SHP77 (cell line): ENCODE results near the gene LCN9.
"Not testable (repeated sequence)": the region's sequence is repeated elsewhere in the genome, so short reads cannot be mapped to it uniquely, and the experiment has no call there.

Source experiments
- DNase-seq, 2 experiments: peaks; one replicate each; lab custom pipeline; 2025; lab: John Stamatoyannopoulos, UW

LCN9 gene, protein sequence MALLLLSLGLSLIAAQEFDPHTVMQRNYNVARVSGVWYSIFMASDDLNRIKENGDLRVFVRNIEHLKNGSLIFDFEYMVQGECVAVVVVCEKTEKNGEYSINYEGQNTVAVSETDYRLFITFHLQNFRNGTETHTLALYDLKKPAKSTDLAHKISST

DNA sequence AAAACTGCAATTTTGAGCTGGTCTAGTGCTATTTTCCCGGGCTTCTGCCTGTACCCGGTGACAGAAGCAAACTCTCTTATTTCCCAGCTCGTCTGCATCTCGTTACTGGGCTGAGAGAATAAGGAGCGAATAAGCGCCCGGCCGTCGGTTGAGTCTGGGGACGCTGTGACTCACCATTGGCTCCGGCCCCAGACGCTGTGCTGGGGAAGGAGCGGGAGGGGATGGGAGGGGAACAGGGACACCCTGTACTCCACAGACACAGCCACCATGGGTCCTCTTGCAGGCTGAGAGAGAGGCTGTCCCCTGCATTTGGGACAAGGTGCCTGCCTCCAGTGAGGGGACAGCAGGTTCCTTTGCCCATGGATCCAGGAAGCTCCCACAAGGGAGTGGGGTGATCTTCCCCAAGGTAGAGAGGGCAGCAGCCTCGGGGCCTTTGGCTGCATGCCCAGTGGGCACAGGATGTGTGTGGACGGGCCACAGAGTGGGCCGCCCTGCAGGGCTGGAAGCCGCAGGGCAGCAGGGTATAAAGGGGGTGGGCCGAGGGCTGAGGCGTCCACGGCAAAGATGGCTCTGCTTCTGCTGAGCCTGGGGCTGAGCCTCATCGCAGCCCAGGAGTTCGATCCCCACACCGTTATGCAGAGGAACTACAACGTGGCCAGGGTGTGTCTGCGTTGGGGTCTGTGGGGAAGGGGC is at the start of gene LCN9:
Gene LCN9 (plus strand): TSS at position 552 of the 693 bp plus-strand sequence. CDS start 13 bp downstream, at position 565.
- DNase-seq = no peak

DNA sequence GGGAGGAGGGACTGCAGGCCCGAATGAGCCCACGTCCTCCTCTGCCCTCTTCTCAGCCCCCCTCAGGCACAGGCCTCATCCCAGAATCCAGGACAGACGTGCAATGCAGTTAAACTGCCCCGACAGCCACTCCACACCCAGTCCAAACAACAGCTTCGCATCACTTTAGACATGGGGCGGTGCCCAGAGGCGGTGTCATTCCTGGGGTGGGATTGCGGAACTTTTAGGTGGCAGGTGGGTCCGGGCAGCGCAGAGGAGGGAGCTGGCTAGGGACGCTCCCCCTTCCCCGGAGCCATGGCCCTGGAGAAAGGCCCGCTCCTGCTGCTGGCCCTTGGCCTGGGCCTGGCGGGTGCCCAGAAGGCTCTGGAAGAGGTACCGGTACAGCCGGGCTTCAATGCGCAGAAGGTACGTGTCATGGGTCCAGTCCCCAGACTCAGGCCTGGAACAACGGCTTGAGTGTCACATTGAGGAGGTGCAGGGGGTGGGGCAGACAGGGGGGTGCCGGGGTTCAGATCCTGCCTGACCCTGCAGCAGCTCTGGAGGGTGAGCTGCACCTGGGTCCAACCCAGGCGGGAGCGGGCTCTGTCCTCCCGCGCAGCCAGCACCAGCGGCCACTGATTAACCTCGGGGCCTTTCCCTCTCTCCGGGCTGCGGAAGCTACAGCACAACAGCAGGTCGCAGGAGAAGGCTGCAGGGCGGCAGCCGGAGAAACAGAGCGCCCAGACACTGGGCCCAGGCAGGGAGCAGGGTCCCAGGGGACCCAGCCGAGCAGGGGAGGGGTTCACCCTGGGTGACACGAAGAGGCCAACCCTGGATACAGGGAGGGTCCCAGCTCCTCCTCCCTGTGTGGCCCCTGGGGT is 48.9 kb upstream of the LCN9 start:
- no peak for DNase-seq

DNA sequence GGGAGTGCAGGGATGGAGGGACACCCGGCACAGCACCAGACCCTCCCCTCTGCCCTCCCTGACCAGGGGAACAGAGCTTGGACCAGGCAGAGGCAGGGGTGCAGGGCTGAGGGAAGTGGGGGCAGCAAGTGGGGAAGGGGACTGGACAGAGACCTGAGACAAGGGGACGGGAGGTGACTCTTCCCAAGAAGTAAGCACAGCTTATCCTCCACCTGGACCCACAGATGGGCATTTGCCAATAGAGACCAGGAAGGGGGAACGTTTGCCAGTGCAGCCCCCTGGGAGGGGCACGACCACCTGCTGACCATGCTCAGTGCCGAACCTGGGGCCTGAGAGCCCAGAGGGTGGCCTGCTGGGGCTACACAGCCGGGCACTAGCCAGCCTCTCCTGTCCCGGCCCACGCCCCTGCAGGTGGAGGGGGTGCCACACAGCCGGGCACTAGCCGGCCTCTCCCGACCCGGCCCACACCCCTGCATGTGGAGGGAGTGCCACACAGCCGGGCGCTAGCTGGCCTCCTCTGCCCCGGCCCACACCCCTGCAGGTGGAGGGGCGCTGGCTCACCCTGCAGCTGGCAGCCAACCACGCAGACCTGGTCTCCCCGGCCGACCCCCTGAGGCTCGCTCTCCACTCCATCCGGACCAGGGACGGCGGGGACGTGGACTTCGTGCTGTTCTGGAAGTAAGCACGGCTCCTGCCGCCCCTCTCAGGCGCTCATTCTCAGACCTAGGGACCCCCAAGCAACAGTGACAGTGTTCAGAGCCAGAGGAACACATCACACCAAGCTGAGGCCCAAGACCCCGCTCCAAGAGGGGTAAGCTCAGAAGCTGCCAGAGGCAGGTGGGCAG is 48.1 kb upstream of the LCN9 start:
- no peak for DNase-seq

DNA sequence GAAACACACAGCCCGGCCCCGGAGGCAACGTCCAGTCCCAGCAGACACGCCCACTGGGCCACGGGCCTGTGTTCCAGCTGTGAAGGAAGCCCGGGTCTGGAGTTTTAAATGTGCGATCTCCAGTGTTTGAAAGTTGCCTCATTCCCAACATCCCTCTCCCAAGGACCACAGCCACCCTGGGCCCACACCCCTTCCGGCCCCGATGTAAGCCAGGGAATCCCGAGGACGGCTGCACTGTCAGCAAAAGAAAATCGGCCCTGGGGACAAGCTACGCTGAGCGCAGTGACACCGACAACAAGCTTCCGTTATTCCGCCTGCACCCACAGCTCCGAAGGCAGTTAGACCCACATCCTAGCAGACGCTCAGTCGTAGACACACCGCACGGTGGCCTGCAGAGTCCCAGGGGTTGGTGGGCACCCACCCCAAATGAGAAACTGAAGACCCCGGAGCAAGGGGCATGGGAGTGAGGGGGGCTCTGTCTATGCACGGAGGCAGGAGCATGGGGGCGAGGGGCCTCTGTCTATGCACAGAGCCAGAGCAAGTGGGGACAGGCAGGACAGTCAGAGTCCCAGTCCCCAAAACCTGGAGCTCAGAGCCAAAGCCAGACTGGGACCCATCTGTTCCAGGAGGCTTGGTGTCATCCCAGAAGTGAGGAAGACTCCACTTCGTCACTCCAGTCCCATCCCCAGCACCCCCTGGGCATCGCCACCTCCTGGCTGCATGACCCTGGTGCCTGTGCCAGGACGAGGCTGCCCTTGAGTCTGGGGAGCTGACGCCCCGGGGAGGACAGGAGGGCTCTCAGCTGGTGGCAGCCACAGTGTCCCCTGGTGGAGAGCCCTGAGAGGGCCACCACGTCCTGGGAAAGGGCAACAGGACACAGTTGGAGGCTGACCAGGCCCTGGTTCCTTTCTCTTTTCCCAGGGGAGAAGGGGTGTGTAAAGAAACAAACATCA is 47.2 kb upstream of the LCN9 start:
- DNase-seq = no peak

DNA sequence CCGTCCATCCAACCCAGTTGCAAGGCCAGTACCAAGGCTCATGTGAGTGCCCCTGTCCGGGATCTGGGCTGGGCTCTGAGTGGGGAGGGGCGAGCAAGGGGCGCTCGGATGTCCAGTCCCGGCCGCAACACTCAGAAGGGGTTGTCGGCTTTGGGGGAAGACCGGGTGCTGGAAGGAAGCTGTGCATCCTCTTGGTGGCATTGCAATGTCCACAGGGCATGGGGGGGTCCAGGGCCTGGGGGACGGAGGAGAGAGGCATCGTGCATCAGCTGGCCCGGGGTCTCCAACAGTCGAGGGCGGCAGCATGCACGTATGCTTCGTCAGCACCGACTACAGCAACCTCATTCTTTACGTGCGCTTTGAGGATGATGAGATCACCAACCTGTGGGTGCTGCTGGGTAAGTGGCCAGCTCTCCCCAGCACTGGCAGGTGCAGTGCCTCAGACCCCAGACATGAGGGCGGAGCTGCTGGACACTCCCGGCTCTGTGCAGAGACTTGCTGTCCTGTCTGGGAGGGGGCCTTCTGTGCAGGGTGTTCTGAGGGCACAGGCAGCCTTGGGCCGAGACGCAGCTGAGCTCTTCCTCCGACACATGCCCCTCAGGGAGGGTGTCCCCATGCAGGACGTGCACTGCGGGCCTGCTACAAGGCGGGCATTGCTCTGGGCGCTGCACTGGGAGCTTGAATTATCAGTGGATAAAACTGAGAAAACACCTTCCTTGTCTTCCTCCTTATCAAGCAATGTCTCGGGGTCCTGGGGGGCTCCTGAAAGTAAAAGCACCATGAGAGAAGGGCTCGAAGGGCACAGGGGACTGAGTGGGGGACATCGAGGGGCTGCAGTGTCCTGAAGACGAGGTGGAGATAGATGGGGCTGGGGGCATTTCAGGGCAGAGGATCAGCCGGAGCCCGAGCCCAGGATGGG is 46.2 kb upstream of the LCN9 start:
- DNase-seq = peak; percentile 33 to 52

DNA sequence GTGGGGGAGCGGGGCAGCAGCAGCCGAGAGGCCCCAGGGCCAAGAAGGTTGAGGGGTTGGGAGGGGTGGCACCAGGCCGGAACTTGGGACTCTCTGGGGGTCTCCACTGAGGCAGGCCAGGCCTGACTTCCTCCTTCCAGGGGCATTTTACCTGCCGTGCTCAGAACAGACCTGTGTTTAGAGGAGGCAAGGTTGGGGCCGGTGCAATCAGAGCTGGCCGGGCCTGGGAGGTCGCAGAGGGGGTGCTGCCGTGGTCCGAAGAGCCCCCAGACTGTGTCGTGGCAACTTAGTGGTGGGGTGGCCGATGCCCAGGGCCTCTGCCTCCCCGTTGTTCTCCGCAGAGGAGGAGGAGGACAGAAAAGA is 45.6 kb upstream of the LCN9 start:
- no peak for DNase-seq

DNA sequence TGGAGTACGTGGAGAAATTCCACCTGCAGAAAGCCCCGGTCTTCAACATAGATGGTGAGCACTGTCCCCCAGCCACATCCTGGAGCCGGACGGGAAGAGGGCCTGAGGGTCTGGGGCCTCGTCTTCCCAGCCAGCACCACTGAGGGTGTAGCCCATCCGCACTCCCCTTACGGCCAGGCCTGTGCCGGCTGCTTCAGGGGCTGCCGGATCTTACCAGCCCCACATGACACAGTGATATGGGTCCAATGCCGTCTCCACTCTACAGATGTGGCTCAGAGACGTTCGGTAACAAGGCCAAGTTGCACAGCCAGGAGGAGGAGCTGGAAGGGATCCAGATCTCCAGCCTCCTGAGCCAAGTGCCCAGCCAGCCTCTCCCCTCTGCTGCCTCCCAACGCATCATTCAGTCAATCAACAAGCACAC is 45.1 kb upstream of the LCN9 start:
- DNase-seq = no peak

DNA sequence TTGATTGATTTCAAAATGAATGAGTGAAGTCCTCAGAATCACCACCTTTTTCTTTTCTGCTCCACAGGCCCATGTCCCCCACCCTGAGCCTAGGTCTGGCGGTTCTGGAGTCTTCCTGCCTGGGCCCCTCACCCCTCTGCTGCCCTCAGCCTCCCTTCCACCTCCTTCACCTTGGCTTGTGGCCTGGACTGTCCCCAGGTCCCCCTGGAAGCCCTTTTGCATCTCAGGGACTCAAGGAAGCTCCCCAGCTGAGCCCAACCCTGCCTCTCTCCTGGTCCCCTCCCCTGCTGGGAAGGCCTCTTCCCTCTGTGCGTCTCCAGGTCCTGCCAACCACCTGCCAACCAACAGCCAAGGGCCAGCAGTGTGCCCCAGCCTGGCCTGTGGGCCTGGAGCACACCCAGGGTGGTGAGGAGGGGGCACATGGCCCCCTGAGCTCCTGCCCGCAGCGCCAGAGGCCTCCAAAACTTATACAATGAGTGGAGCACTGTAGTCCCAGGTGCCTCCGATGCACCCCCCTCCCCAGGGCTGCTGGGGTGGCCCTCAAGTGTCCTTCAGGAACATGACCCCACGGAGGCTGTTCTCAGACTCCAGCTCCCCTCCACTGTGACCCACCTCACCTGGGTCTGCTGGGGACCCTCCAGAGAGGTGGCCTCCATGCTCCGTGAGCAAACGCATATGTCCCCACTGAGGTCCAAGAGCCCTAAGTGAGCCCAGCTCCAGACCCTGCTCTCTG is 44.1 kb upstream of the LCN9 start:
- DNase-seq = no peak

DNA sequence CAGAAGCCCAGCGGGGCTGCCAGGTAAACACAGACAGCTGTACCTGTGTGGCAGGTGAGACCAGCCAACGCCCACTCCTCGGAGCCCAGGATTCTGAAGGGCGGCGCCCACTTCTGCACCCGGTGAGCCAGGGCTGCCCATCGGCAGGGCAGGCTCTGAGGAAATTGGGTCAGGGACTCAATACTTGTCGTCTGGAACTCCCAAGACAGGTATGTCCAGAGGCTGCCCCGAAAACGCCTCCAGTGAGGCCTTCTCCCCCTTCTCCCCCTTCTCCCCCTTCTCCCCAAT is 43.6 kb upstream of the LCN9 start:
- no peak for DNase-seq

DNA sequence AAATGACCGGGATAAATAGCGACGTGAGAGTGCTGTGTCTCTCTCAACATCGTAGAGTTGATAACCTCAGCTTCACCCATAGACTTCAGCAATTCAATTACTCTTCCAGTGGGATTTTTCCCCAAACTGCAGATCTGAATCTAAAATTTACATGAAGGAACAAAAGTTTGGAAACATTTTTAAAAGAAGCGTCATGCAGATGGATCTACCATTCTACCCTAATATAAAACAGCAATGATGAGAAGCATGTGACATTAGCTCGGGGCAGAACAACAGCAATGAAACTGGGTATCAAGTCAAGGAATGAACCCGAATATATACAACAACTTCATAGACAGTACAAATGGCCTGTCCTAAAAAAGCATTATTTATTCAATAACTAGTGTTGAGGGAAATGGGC is 42.6 kb upstream of the LCN9 start:
- DNase-seq = no peak

DNA sequence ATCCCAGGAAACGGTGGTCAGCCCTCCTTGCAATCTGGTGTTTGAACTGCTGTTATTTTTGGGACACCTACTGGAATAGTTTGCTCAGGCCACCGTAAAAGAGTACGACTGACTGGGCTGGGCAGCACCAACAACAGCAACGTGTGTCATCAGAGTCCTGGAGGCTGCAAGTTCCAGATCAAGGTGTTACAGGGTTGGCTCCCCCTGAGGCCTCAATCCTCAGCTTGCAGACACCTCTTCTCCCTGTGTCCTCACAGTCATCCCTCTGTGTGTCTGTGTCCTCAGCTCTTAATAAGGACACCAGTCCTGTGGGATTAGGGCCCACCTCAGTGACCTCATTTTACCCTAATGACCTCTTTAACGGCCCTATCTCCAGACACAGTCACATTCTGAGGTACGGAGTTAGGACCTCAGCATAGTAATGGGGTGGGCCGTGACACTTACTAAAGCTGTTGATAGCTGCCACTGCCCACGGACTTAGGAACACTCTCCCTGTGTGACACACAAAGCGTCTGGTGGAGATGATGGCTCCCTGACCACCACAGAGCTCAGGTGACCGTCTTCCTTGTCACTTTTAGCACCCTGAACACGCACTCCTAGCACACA is 40.6 kb upstream of the LCN9 start:
- no peak for DNase-seq

DNA sequence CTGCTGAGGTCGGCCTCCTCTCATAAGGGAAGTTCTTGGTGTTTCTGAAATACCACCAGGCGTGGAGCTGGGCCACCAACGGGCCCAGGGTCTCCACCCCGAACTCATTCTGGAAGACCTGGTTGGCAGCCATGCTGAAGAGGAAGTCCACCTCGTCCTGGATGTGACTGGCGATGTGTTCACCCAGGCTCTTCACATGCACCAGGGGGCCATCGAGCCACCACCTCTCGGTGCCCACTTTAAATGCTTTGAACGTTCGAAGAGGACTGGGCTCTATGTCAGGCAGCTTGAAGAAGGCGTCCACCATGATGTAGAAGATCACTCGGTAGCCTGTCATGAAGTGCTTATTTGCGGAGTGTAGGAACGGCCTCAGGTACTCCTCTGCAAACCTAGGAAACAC is 38.8 kb upstream of the LCN9 start:
- no peak for DNase-seq

DNA sequence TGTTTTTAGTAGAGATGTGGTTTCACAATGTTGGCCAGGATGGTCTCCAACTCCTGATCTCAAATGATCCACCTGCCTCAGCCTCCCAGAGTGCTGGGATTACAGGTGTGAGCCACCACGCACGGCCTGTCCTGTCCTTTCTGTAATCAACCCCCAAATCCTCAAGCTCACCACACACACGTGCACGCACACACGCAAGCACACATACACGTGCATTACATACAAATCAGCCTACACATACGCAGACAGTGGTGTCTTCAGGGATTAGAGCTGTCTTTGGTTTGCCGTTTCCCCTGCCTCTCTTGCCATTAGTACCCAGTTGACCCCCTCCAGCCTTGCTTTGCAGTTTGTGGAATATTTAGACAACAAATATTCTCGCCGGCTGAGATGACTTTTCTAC is 30.3 kb upstream of the LCN9 start:
- no peak for DNase-seq

DNA sequence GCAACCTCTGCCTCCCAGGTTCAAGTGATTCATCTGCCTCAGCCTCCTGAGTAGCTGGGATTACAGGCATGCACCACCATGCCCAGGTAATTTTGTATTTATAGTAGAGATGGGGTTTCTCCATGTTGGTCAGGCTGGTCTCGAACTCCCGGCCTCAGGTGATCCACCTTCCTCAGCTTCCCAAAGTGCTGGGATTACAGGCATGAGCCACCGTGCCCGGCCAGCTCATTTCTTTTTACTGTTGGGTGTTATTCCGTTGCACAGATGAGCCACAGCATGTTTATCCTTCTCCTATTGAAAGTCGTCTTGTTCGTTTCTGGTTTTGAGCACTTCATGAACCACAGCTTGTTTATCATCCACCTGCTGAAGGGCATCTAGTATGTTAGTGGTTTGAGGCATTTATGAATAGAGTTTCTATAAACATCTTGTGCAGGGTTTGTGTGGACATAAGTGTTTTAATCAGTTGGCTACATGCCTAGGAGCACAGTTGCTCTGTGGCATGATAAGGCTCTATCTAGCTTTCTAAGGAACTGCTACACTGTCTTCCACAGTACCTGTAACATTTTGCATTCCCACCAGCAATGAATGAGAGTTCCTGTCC is 26.1 kb upstream of the LCN9 start:
- DNase-seq = not testable (repeated sequence)

DNA sequence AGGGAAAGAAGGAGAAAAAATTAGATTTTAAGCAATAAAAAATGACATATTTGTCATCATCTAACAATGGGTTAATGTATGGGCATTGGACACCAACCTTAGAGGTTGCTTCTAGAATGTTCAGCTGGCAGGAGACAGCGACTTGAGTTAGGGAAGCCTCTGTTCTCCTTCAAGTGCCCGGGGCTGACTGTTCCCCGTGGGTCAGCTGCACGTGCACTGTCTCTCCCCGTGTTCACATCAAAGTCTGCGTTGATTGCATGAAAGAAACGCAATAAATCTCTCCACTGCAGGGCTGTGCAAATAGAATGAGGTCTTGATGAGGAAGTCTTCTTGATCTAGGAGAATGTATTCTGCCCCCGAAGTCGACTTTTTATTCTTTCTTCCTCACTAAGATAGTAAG is 23.9 kb upstream of the LCN9 start, which contains the start of gene GLT6D1:
Gene GLT6D1 (minus strand): TSS at position 345 of the 400 bp plus-strand sequence. CDS start 353 bp downstream, outside the sequence.
- no peak for DNase-seq

DNA sequence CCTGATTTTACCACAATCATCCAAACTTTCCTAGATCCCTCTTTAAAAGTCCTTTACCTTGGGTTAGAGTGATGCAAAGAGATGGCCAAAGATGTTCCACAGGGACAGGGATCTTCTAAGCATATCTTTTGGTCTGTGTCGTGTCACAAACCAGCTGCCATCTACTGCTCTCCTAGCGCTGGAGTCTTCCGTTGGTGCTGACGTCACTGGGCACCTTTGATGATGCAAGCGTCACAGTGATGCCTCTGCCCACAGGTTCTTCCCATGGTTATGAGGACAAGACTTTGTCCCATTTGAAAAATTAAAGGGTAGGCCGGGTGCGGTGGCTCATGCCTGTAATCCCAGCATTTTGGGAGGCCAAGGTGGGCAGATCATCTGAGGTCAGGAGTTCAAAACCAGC is 22.1 kb upstream of the LCN9 start:
- DNase-seq = no peak

DNA sequence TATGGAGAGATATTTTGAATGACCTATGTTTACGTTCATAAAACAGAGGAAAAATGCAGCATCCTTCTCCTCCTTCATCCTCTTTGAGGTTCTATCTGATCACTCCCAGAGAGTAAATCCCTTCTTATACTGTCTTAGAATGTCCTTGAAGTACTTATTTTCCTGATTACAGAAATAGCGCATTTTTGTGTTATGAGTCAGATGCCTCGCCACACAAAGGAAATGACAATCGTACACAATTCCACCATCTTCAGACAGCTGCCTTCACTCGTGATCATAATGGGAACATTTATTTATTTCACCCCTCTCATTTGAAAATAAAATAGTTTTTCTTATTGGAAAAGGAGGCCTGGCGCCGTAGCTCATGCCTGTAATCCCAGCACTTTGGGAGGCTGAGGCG is 21.4 kb upstream of the LCN9 start:
- DNase-seq = no peak

DNA sequence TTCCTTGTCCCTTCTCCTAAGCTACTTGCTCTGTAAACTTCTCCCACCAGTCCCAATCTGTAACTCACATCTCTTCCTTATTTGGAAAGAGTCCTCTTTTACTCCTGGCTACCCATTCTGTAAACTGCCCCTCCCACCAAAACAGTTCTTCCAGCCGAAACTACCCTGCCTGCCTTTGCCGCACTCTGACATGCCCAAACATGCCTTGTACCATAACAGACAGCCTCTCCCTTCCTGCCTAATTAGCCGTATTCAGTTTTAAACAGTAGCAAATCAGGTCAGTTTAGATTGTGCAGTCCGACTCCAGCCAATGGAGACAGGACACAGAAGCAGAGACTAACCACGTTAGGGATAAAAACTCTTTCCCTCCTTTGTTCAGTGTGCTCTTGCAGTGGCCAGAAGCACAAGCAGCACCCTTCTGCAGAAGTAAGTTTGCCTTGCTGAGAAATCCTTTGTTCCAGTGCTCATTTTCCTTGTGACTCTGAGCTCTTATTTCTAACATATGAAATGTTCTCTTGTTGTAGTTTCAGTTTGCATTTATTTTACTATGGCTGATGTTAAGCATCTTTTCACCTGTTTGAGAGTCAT is 18.4 kb upstream of the LCN9 start:
- DNase-seq = no peak
